ENCODE results near the gene DKK3.

Gene DKK3

DNA sequence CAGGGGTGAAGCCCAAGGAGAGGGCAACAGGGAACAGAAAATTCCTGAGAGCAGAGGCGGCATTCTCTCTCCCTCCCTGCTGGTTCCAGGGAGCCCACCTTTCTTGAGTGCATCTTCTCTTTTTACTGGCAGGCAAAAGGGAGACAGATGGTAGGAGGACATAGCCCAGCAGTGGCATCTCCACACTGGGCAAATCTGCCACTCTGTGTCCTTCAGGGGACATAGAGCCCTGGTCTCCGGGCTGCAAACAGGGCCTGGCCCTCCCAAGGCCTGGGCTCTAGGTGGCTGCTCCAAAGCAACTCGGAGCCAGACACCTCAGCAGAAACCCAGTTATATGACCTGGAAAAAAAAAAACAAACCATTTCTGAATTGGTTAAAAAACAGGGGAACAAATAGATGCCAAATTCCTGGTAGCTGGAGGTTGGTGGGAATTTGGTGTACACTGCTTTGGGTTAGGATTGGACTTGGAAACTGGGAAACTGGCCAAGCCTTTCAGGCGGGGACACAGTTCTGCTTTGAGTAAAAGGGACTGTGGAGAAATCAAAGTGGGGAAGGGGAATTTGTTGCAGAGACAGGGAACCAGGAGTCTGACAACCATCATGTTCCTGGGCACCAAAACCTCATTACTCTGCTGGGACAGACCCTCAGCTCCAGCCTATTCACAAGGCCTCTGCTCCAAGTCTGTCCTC, 23.6 kb upstream of the DKK3 start:
- DNase-seq (ENCODE audit: low read depth in 4 of 4, low spot score in 1 of 4) = no peak

DNA sequence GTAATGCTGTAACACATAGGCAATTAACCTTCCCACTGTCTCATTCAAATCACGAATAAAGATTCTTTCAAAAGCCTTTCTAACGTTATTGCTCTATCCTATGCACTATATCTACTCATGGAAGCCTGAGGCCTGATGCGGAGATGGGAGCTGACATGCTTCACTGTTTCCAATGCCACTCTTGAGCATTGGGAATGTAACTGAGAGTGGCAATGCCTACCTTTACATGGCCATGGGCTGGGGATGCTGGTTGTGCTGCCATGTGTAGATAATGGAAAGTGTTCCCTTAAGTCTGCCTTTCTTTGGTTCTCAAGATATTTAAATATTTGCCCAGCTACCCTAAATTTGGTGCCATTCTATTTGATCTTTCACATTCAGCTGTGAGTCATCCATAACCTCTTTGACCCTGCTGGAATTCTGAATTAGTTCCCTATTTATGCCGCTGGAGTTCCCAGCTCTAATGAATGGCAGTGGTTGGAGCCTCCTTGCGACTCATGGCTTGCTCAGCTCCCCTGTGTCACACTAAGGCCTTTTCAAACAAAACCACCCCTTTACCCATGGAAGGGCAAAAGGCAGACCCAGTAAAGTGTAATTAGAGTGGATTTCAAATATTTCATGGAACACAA, 21.4 kb upstream of the DKK3 start:
- DNase-seq (ENCODE audit: low read depth in 4 of 4, low spot score in 1 of 4) = no peak

DNA sequence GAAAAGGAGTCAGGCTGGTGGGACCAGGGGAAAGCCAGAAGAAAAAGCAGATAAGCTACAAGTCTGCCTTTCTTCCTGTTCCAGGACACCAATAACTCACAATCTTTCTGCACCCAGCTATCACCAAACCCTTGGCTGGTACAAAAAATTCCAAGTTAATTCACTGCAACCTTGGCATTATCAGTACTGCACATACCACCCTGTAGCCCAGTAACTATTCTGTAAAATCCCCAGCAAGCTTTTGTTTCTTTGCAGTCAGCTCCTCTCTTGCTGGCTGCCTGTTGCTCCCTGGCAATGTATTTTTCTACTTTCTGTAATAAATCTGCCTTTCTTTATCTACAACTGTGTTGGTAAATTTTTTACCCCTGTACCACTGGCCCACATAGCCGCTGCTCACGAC, 20.7 kb upstream of the DKK3 start:
- no peak for DNase-seq (ENCODE audit: low read depth in 4 of 4, low spot score in 1 of 4)

DNA sequence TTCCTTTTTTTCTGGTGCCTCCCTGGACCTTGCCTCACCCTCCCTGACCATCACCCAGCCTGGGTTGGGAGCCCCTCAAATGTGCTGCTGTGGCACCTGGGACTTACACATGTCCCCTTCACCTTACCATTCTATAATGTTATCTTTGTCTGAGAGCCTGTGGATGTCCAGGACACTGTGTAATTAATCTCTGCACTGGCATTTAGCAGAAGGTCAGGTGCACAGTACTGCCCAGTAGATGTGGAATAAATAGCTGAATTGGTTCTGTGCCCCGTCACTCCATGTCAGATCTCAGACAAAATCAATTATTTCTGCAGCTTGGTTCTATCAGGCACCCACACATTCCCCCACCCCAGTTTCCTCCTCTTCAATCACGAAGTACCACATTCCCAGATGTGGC, 19.9 kb upstream of the DKK3 start:
- DNase-seq (ENCODE audit: low read depth in 4 of 4, low spot score in 1 of 4) = no peak

DNA sequence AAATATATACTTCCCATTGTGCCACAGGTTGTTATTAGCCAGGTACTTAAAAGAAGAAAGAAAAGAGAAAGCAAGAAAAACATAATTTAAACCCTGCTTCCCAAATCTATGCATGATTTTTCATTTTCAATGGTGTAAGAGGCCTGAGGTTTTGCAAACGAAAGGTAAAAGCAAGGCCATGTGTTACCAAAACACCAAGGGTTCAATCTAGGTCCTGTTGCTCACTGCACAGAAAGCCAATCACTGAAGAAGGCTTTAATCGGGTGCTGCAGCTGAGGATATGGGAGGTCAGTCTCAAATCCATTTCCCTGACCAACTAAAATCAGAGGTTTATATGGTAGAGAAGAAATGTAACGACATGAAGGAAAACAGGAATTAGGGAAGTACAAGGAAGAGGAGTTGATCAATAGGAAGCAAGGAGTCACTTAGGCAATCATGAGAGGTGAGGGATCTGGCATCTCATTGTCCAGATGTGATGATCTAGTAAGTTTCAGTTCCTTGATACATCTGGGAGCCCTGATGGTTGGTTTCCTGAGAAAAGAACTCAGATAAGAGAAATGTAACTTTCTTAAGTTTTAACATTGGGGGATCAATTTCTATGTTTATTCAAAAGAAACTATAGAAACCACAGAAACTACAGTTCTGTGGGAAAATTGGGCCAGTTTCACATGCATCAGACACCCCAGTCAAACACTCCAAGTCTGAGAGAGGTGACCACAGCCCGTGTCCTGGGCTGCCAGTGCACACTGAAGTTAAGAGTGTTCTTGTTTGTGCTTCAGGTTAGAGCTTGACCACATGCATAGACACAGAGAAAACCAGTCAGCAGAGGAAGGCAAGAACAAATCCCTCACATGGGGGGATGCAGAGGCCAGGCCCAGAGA, 18.1 kb upstream of the DKK3 start:
- no peak for DNase-seq (ENCODE audit: low read depth in 4 of 4, low spot score in 1 of 4)

DNA sequence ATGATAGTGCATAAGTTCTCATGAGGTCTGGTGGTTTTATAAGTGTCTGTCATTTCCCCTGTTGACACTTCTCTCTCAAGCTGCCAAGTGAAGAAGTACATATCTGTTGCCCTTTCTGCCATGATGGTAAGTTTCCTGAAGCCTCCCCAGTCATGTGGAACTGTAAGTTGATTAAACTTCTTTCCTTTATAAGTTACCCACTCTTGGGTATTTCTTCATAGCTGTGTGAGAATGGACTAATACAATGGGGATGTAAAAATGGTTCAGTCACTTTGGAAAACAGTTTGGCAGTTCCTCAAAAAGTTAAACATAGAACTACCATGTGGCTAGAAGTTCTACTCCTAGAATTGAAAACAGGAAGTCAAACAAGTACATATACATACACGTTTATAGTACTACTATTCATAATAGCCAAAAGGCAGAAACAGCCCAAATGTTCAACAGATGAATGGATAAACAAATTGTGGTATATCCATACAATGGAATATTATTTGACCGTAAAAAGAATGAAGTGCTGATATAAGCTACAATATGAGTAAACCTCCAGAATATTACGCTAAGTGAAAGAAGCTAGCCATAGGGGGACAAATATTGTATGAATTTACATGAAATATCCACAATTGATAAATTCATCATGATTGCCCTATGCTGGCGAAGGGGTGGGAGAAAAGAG, 16.0 kb upstream of the DKK3 start:
- DNase-seq (ENCODE audit: low read depth in 4 of 4, low spot score in 1 of 4) = no peak

DNA sequence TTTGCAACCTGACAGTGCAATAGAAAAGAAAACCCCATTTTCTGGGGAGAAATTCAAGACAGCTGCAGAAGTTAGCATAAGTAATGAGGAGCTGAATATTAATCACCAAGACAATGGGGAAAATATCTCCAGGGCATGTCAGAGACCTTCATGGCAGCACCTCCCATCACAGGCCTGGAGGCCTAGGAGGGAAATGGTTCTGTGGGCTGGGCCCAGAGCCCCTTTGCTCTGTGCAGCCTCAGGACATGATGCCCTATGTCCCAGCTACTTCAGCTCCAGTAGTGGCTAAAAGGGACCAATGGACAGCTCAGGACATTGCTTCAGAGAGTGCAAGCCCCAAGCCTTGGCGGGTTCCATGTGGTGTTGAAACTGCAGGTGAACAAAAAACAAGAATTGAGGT, 14.6 kb upstream of the DKK3 start:
- no peak for DNase-seq (ENCODE audit: low read depth in 4 of 4, low spot score in 1 of 4)

DNA sequence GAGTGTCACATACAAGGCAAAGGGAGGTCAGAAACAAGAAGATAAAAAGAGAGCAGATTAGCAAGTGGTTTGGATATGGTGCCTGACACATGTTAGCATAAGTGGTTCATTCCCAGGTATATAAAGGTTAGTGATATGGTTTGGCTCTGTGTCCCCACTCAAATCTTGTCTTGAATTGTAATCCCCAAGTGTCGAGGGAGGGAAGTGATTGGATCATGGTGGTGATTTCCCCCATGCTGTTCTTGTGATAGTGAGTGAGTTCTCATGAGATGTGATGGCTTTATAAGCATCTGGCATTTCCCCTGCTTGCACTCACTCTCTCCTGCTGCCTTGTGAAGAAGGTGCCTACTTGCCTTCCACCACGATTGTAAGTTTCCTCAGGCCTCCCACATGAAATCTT, 12.1 kb upstream of the DKK3 start:
- DNase-seq (ENCODE audit: low read depth in 4 of 4, low spot score in 1 of 4) = no peak

DNA sequence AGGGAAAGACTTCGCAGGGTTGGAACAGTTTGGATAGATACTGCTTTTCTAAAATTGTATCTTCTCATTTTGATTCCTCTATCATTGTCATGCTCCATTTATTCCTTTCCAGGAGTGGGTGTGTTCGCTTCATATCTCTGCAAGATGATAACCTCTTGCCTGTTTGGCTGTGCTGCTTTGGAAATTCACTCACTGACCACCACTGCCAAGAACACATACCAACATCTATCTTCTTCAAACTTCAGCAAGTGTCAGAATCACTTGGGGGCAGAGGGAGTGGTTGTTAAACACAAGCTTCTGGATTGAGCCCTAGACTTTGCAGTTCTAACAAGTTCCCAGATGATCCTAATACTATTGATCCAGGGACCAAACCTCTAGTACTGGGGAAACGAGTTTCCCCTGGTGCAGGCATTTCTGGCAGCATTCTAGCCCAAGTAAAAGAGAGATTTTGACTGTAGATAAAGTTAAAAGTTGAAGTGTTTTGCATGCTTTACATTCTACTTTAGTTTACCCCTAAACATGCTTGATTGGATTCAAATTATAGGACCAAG, 11.5 kb upstream of the DKK3 start:
- DNase-seq (ENCODE audit: low read depth in 4 of 4, low spot score in 1 of 4) = no peak

DNA sequence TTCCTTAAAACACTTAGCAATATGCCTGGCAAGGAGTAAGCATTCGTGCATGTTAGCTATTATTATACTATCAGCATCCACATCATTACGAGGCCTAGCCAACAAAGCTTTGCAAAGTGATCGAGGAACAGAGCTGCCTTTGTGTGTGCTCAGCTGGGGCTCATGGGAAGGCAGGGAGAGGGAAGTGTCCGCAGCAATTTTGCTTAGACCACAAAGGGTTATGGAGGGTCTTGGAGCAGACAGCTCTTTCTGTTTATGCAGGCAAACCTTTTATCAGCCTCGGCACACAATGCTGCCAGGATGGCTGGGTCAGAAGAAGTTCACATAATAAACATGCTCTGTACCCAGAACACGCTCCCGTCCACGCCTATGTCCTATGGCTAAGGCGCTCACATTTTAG, 10.9 kb upstream of the DKK3 start:
- no peak for DNase-seq (ENCODE audit: low read depth in 4 of 4, low spot score in 1 of 4)

DNA sequence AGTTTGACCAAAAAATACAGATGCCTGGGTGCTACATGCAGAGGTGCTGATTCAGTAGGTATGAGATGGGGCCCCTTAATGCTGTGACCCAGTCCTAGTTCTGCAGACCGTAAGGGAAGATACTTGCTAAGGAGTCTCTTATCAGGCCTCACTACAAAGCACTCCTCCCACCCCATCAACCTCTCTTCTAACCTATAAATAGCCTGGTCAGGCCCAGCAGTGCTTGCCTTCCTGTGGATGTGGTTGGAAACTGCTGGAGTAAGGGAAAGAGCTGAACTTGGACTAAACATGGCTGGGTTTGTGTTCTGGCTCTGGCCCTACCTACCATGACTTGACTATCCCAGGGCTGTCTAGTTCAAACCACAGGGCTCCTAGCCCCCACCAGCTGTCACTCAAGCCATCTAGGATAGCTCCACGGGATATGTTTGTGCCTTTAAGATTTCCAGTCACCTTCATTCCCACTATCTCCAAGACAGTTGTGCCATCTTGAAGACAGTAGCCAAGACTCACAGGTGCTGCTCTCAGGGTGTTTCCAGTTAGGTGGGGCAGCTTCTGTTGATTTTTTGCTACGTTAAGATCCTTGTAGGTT, 9.5 kb upstream of the DKK3 start:
- DNase-seq (ENCODE audit: low read depth in 4 of 4, low spot score in 1 of 4) = no peak

DNA sequence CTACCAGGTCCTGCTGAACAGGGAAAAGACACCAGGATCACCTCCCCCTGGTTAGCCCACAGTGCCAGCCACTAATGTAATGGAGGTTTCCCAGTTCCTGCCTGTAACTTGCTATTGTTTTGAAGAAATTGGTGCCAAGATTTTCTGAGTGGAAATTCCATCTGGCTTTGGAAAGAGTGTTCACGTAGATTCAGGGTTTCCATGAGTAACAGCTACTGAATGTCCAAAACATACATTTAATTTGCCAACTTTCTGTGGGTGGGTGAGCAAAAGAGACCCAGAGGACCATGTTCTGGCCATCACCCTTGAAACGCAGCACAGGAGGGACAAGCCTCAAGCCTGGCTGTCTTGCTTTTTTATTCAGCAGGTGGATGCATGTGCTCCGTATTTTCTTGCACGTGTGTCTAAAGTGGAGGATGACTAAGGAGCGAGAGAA, 8.8 kb upstream of the DKK3 start:
- DNase-seq (ENCODE audit: low read depth in 4 of 4, low spot score in 1 of 4) = no peak

DNA sequence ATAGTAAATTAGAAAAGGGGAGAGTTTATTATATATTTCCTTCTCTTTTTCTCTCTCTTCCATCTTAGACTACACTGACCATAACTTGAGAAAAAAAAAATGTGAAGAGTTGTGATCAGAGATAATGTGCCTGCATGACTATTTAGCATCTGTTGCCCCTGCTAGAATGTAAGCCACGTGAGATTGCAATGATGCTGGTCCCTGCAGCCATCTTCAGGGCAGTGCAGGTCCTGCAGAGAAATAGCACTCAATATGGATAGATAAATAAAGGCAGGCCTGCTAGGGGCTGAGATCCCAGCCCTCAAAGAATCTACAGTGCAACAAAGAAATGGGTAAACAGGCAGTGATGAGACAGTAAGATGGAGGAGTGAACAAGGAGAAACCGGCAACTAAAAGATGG, 7.8 kb upstream of the DKK3 start:
- DNase-seq (ENCODE audit: low read depth in 4 of 4, low spot score in 1 of 4) = no peak

DNA sequence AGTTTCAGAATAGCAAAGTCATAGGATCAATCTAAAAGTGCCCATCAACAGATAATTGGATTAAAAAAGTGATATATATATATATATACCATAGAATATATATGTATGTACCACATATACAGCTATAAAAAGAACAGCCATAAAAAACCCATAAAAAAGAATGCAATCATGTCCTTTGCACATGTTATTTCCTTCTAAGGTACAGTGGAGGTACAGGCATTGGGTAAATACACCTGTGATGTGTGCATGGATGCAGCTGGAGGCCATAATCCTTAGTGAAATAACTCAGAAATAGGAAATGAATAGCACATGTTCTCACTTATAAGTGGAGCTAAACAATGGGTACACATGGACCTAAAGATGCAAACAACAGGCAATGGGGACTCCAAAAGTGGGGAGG, 7.1 kb upstream of the DKK3 start:
- no peak for DNase-seq (ENCODE audit: low read depth in 4 of 4, low spot score in 1 of 4)

DNA sequence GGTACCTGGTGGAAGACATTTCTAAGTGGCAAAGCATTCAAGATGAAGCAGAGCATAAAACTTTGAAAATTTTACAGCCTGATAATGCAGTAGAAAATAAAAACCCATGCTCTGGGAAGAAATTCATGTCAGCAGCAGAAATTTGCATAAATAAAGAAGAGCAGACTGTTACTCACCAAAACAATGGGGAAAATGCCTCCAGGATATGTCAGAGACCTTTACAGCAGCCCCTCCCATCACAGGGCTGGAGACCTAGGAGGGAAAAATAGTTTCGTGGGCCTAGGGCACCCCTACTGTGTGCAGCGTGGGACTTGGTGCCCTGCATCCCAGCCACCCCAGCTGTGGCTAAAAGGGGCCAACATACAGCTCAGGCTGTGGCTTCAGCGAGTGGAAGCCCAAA, 5.4 kb upstream of the DKK3 start:
- no peak for DNase-seq (ENCODE audit: low read depth in 4 of 4, low spot score in 1 of 4)

DNA sequence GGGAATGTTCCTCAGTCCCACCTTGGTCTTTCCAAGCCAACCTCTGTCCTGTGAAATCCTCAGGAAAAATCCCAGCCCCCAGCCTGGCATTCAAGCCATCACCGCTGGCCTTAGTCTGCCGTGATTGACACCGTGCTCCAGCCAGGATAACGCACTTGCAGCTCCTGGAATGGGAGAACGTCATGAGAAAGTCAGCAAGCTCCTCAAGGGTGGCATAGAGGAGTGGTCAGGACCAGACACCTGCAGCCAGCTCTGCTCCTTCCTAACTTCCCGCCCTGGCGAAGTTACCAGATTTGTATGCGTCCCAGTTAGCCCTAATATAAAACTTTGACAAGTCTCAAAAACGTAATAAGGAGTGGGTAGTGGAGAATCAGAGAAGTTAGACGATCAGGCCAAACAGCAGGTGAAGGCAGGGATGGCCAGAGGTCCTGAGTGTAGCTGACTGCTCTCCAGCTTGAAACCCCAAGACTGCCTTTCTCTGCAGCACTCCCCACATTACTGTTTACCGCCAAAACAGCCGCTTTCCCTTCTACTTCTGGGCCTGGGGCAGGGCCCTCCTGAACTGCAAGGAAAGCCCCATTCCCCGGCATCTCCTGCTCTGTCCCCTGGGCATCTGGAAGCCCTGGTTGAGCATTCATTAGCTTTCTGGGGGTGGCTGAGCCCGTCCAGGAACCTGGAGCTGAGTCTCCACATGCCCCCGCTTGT, 1.3 kb upstream of the DKK3 start:
- no peak for DNase-seq (ENCODE audit: low read depth in 4 of 4, low spot score in 1 of 4)

DNA sequence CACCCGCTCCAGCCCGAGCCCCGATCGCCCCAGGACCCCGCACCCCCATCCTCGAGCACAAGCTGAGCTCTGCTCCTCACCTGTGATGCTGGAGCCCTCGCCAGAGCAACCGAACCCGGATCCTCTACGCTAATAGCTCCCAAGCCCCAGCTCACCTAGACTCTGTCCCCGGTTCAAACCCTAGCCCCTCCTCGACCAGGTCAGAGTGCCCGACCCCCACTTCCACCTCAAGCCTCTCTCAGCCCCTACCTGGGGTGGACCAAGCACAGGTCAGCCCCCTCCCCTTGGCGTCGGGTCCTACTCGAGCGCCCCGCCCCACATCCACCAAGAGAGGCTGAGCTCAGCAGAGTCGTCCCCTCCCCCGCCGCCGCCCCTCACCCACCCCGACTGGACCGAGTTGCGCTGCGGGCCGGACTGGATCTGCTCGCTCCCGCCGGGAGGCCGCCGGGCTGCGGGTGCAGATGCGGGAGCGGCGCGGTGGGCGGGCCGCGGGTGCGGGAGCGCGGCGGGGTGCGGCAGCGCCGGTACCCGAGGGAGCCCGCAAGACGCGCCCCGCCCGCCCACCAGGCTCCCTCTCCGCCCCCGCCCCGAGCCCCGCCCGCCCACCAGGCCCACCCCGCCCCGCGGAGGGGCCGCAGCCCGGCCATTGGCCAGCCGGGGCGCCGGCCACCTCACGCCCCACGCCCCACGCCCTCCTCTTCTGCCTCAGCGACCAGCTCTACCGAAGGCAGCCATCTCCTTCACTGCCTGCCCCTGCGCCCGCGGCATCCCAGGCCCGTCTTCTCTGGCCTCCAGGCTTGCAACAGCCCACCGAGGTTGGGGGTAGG, 577 bp upstream of the DKK3 start:
- DNase-seq (ENCODE audit: low read depth in 4 of 4, low spot score in 1 of 4) = no peak

DNA sequence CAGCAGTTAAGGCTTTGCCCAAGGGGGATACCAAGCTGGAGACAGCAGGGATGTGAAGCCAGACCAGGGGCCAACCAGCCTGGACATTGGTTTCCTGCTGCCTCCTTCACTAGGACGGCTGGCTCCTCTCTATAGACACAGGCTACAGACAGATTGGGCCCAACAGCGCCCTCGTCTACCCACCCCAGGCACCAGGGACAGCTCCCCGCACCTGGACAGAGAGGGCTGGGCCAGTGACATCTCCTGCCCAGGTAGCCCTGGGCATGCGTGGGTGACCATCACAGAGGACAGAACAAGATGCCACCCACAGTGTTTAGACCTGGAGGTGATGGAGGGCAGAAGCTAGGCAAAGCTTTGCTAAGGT, 1.2 kb downstream of the DKK3 start:
- DNase-seq (ENCODE audit: low read depth in 4 of 4, low spot score in 1 of 4) = no peak

DNA sequence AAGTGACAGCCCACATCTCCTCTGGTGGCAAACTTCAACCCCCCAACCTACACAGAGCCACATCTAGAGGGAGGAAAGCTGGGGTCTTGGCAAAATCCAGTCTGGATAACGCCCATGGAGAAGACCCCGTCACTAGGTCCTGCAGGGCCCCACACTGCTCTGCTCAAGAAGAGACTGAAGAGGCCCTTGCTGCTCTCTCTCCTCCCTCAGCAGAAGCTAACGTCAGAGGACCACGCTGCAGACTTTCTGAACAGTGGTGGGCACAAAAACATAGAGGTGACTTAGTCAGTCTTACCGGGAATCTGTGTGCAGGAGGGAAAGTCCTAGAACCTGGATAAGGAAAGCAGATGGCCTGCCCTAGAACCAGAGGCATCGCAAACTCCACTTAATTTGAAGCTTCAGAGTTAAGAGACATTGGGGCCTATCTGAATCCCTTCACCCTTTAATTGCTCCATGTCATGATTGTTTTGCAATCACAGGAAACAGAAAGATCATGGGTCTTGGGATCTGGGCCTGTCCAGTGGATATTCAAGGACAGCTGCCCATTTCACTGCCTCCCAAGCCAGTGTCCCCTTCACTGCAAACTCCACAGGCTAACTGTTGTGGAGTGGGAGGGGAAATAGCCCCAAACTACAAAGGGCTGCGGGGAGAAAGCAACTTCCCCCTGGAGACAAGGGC, 1.7 kb downstream of the DKK3 start:
- DNase-seq (ENCODE audit: low read depth in 4 of 4, low spot score in 1 of 4) = no peak
